IMR-90 (cell line): ENCODE data around the gene FGF3. TPM values are rescaled to one million over a fixed set of nuclear protein-coding genes. Genes with fewer than 3 reads are reported as not detected.

Experiments used
- ATAC-seq: fragments of 200-7000 bp; cut with Tn5 transposase; 2 replicates; pipeline ENCODE4 v1.9.1; 2020; ENCODE audit warnings: low read depth, mild to moderate bottlenecking, moderate library complexity
- BruUV-seq: library from RNA; stranded (reverse); fragments of 400-500 nt; replicated peaks from 2 replicates; lab custom pipeline; 2021; lab: Mats Ljungman, UMichigan
- CTCF ChIA-PET: fragments of 300-600 bp; formaldehyde crosslinking; extraction: SDS; loops from one replicate; lab custom pipeline; 2021; ENCODE audit warnings: antibody characterized with exemption; lab: Yijun Ruan, JAX
- POLR2A ChIA-PET: fragments of 300-600 bp; sonication (Branson Sonifier 250); formaldehyde crosslinking; loops from one replicate; lab custom pipeline; 2022; ENCODE audit warnings: antibody characterized with exemption; ENCODE audit not compliant: unreplicated experiment; lab: Charles Lee
- DNase-seq: peaks from one replicate; pipeline ENCODE4 v3.0.0; 2013
- H2AFZ ChIP-seq: replicated peaks from 2 replicates; pipeline ENCODE3; 2013; ENCODE audit warnings: low read length, mild to moderate bottlenecking; ENCODE audit not compliant: poor library complexity
- H2AK5ac ChIP-seq: 2 replicates; pipeline ENCODE4 v1.6.1; 2013; ENCODE audit warnings: low read depth, low read length, inconsistent platforms
- H2AK9ac ChIP-seq: replicated peaks from 2 replicates; pipeline ENCODE3; 2013; ENCODE audit warnings: mild to moderate bottlenecking, low read depth, low read length, moderate library complexity; ENCODE audit not compliant: poor library complexity
- H2BK120ac ChIP-seq: 2 replicates; pipeline ENCODE4 v1.6.1; 2013; ENCODE audit warnings: low read depth, low read length, inconsistent platforms
- H2BK15ac ChIP-seq: 3 replicates; pipeline ENCODE4 v1.6.1; 2013; ENCODE audit warnings: low read depth, low read length, inconsistent platforms
- H2BK20ac ChIP-seq: 2 replicates; pipeline ENCODE4 v1.6.1; 2013; ENCODE audit warnings: low read depth, mild to moderate bottlenecking, inconsistent platforms, low read length, moderate library complexity
- H2BK5ac ChIP-seq: 2 replicates; pipeline ENCODE4 v1.6.1; 2013; ENCODE audit warnings: mild to moderate bottlenecking, low read depth, low read length, inconsistent platforms; ENCODE audit not compliant: poor library complexity, severe bottlenecking
- H3K14ac ChIP-seq: replicated peaks from 2 replicates; pipeline ENCODE4 v1.6.1; 2013; ENCODE audit warnings: low read depth, low read length, inconsistent platforms
- H3K18ac ChIP-seq: 2 replicates; pipeline ENCODE4 v1.6.1; 2013; ENCODE audit warnings: low read depth, low read length, control low read depth
- H3K23ac ChIP-seq: 2 replicates; pipeline ENCODE4 v1.6.1; 2013; ENCODE audit warnings: low read depth, low read length, inconsistent platforms
- H3K27ac ChIP-seq: 2 replicates; pipeline ENCODE4 v1.5.1; 2013; ENCODE audit warnings: mild to moderate bottlenecking, control low read depth, low read length; ENCODE audit not compliant: insufficient read depth
- H3K27me3 ChIP-seq: 2 replicates; pipeline ENCODE4 v1.6.1; 2013; ENCODE audit warnings: low read length; ENCODE audit not compliant: control insufficient read depth, insufficient read depth
- H3K36me3 ChIP-seq: 2 replicates; pipeline ENCODE4 v1.6.1; 2013; ENCODE audit warnings: low read length, mixed read lengths; ENCODE audit not compliant: control insufficient read depth, insufficient read depth
- H3K4ac ChIP-seq: 2 replicates; pipeline ENCODE4 v1.6.1; 2013; ENCODE audit warnings: low read depth, low read length, inconsistent platforms
- H3K4me1 ChIP-seq: 2 replicates; pipeline ENCODE4 v1.6.1; 2013; ENCODE audit warnings: low read length, mixed read lengths; ENCODE audit not compliant: control insufficient read depth, insufficient read depth
- H3K4me2 ChIP-seq: 2 replicates; pipeline ENCODE4 v1.6.1; 2013; ENCODE audit warnings: low read depth, mild to moderate bottlenecking, control low read depth, low read length, moderate library complexity
- H3K4me3 ChIP-seq: 2 replicates; pipeline ENCODE4 v1.5.1; 2013; ENCODE audit warnings: low read depth, mild to moderate bottlenecking, control low read depth, low read length, moderate library complexity; ENCODE audit not compliant: insufficient read depth
- H3K56ac ChIP-seq: 2 replicates; pipeline ENCODE4 v1.6.1; 2013; ENCODE audit warnings: low read length, inconsistent platforms; ENCODE audit not compliant: insufficient read depth; ENCODE audit errors: extremely low read depth
- H3K79me1 ChIP-seq, 2 experiments: 2 replicates each; pipeline ENCODE4 v1.6.1; 2013; ENCODE audit warnings: low read length in 2 of 2, inconsistent platforms in 1 of 2, low read depth in 1 of 2
- H3K9ac ChIP-seq: 2 replicates; pipeline ENCODE4 v1.6.1; 2013; ENCODE audit warnings: low read depth, low read length, control low read depth
- H3K9me1 ChIP-seq: 2 replicates; pipeline ENCODE4 v1.6.1; 2013; ENCODE audit warnings: low read length, inconsistent platforms; ENCODE audit not compliant: insufficient read depth
- H3K9me3 ChIP-seq: 2 replicates; pipeline ENCODE4 v1.6.1; 2013; ENCODE audit warnings: low read length; ENCODE audit not compliant: control insufficient read depth, insufficient read depth
- H4K20me1 ChIP-seq: 2 replicates; pipeline ENCODE4 v1.6.1; 2013; ENCODE audit warnings: low read length, inconsistent platforms; ENCODE audit not compliant: insufficient read depth
- H4K5ac ChIP-seq: 2 replicates; pipeline ENCODE4 v1.6.1; 2013; ENCODE audit warnings: mild to moderate bottlenecking, low read depth, low read length, control low read depth
- H4K8ac ChIP-seq, 2 experiments: 2 replicates each; pipeline ENCODE4 v1.6.1; 2013; ENCODE audit warnings: low read depth in 2 of 2, low read length in 2 of 2, control low read depth in 1 of 2, inconsistent platforms in 1 of 2
- H4K91ac ChIP-seq: 2 replicates; pipeline ENCODE4 v1.6.1; 2013; ENCODE audit warnings: low read depth, low read length, inconsistent platforms; ENCODE audit not compliant: insufficient read depth
- BHLHE40 ChIP-seq: fragments of 150-350 bp; IDR thresholded peaks from 2 replicates; pipeline ENCODE4 v1.6.1; 2016; ENCODE audit warnings: mild to moderate bottlenecking, low read depth, low read length
- CHD1 ChIP-seq: IDR thresholded peaks from 2 replicates; pipeline ENCODE4 v1.6.1; 2012; ENCODE audit warnings: low read depth, low read length, improper control_type of control experiment
- FOS ChIP-seq: fragments of 150-350 bp; IDR thresholded peaks from 2 replicates; pipeline ENCODE4 v1.6.1; 2016; ENCODE audit warnings: low read depth, low read length
- MAZ ChIP-seq: IDR thresholded peaks from 2 replicates; pipeline ENCODE4 v1.6.1; 2012; ENCODE audit warnings: low read depth, mild to moderate bottlenecking, low read length, improper control_type of control experiment, moderate library complexity, borderline replicate concordance
- NFE2L2 ChIP-seq: fragments of 150-350 bp; IDR thresholded peaks from 2 replicates; pipeline ENCODE4 v1.6.1; 2016; ENCODE audit warnings: low read depth, mild to moderate bottlenecking, low read length
- POLR2A ChIP-seq: IDR thresholded peaks from 2 replicates; pipeline ENCODE4 v1.6.1; 2012; ENCODE audit warnings: mild to moderate bottlenecking, low read depth, low read length
- RAD21 ChIP-seq: IDR thresholded peaks from 2 replicates; pipeline ENCODE4 v1.6.1; 2012; ENCODE audit warnings: low read length, improper control_type of control experiment
- WGBS, 2 experiments: methylation state at CpG; one replicate each; pipeline versions ENCODE4 v1.1.5 to v1.1.7; 2013; ENCODE audit warnings: missing lambda C conversion rate in 2 of 2; ENCODE audit not compliant: insufficient read length in 1 of 2; ENCODE audit errors: extremely low coverage in 2 of 2; 5-methylcytosine and 5-hydroxymethylcytosine counted together
- dilution Hi-C: fragments of 300-500 bp; cut with HindIII; formaldehyde crosslinking; loops from one replicate; pipeline ENCODE4 v1.14.3; 2018; ENCODE audit warnings: low sequenced_read_pairs; ENCODE audit not compliant: unreplicated experiment
- in situ Hi-C: fragments of 300-500 bp; cut with MboI; formaldehyde crosslinking; loops from 3 replicates; pipeline ENCODE4 v1.14.3; 2019; ENCODE audit warnings: low sequenced_read_pairs, inconsistent platforms, mixed read lengths
- intact Hi-C: fragments of 100-400 bp; cut with micrococcal nuclease; formaldehyde crosslinking; loops from 2 replicates; pipeline ENCODE4 v1.10.0; 2022
- polyA plus RNA-seq, 3 experiments: library from polyadenylated mRNA; depleted of rRNA; stranded (reverse); fragments of >200 nt; gene quantifications; 2 replicates each; pipeline ENCODE4 v1.2.3, GENCODE V29; 2012; ENCODE audit warnings: low replicate concordance in 1 of 3
- total RNA-seq: library from RNA; depleted of rRNA; stranded (reverse); fragments of >200 nt; gene quantifications from 2 replicates; pipeline ENCODE4 v1.2.3, GENCODE V29; 2012
- TF ChIP-seq, protein P1 (sequence below): fragments of 150-350 bp; IDR thresholded peaks from 2 replicates; pipeline ENCODE4 v1.6.1; 2016; ENCODE audit warnings: low read depth, mild to moderate bottlenecking, low read length, moderate library complexity, borderline replicate concordance

Gene FGF3
- total and polyA plus RNA-seq, 2 of the 4 experiments (the other 2 are of a cell fraction): not detected

GRCh38 chr11:69807106-69807815, 12.0 kb downstream of the FGF3 start:
- H3K27me3 ChIP-seq: peaks cover 45% of the 10 kb centered on the region
- ATAC-seq (no peak), DNase-seq (peak; percentile 18)
- H3K36me3 ChIP-seq: no peaks in the 10 kb centered on the region
- H2AK5ac ChIP-seq: no peak overlapping the region
- H3K9ac ChIP-seq: no peak overlapping the region
- no peak overlapping the region for H4K91ac ChIP-seq
- peaks cover 2% of the 10 kb centered on the region; the same call in 1 of the 2 replicates for H3K9me3 ChIP-seq
- no peak overlapping the region for H3K27ac ChIP-seq
- POLR2A ChIA-PET: no interaction called here
- H2AFZ ChIP-seq: peak overlapping the region; percentile 32
- no peaks in the 10 kb centered on the region; the same call in 1 of the 2 replicates for H3K4me1 ChIP-seq
- no peak overlapping the region for H3K14ac ChIP-seq
- no peak overlapping the region for H4K5ac ChIP-seq
- no TSS peak for BruUV-seq
- no peak overlapping the region for H4K8ac ChIP-seq
- peaks cover 3% of the 10 kb centered on the region; the same call in 1 of the 2 replicates for H4K20me1 ChIP-seq
- H2BK5ac ChIP-seq: no peak overlapping the region
- 50% methylated on average over 1 of the region's 9 CpGs; no CpG with 5 or more reads in 1 of the 2 experiments for WGBS, 2 experiments
- no peak overlapping the region for H3K23ac ChIP-seq
- no peak overlapping the region for H2BK20ac ChIP-seq
- no peak overlapping the region for H2BK15ac ChIP-seq
- H3K4ac ChIP-seq: no peak overlapping the region
- no peak overlapping the region for H3K56ac ChIP-seq
- no peak overlapping the region for H3K18ac ChIP-seq
- no peak overlapping the region for H3K4me2 ChIP-seq
- intact Hi-C loops: no loop called here
- dilution Hi-C loops: no loop called here
- CTCF ChIA-PET: no interaction called here
- H3K79me1 ChIP-seq: no peaks in the 10 kb centered on the region
- no peak overlapping the region for H2BK120ac ChIP-seq
- H3K4me3 ChIP-seq: no peak overlapping the region
- H2AK9ac ChIP-seq: no peak overlapping the region
- TF ChIP-seq NFE2L2: no peak
- TF ChIP-seq RAD21: no peak
- no peak for TF ChIP-seq POLR2A
- TF ChIP-seq CHD1: no peak
- TF ChIP-seq, protein P1, sequence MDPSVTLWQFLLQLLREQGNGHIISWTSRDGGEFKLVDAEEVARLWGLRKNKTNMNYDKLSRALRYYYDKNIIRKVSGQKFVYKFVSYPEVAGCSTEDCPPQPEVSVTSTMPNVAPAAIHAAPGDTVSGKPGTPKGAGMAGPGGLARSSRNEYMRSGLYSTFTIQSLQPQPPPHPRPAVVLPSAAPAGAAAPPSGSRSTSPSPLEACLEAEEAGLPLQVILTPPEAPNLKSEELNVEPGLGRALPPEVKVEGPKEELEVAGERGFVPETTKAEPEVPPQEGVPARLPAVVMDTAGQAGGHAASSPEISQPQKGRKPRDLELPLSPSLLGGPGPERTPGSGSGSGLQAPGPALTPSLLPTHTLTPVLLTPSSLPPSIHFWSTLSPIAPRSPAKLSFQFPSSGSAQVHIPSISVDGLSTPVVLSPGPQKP: no peak
- TF ChIP-seq FOS: no peak
- no peak for TF ChIP-seq MAZ
- TF ChIP-seq BHLHE40: no peak
- in situ Hi-C loops: loop anchor here (10.0 kb wide), 1 partner anchor 102 kb away; the partner anchor contains the start of gene FGF19
- no peaks in the 10 kb centered on the region for H3K9me1 ChIP-seq
